ENCODE results near the gene ZBTB43.
"Not testable (repeated sequence)": the region's sequence is repeated elsewhere in the genome, so short reads cannot be mapped to it uniquely, and the experiment has no call there.

Gene ZBTB43

GRCh38 chr9:126791406-126792230 is 13.2 kb upstream of the ZBTB43 start:
- no peak for FAIRE-seq

GRCh38 chr9:126793686-126794417 is 11.0 kb upstream of the ZBTB43 start:
- FAIRE-seq: no peak

- no peak for FAIRE-seq
These were observed 10.4 kb upstream of the ZBTB43 start for GRCh38 chr9:126794441-126794840.

GRCh38 chr9:126796758-126797157 is 8.1 kb upstream of the ZBTB43 start:
- FAIRE-seq: no peak

GRCh38 chr9:126797903-126798302 is 6.9 kb upstream of the ZBTB43 start:
- FAIRE-seq: no peak

- no peak for FAIRE-seq
These were observed 5.8 kb upstream of the ZBTB43 start for GRCh38 chr9:126799034-126799433.

- no peak for FAIRE-seq
These were observed 2.4 kb upstream of the ZBTB43 start for GRCh38 chr9:126802318-126803059.

GRCh38 chr9:126804198-126804695 is 593 bp upstream of the ZBTB43 start:
- FAIRE-seq: no peak

- FAIRE-seq: no peak
These were observed 868 bp downstream of the ZBTB43 start for GRCh38 chr9:126805554-126806262.

- FAIRE-seq: no peak
These were observed 1.5 kb downstream of the ZBTB43 start for GRCh38 chr9:126806336-126806735.

GRCh38 chr9:126809068-126809467 is 4.2 kb downstream of the ZBTB43 start:
- no peak for FAIRE-seq

- FAIRE-seq: not testable (repeated sequence)
These were observed 5.4 kb downstream of the ZBTB43 start for GRCh38 chr9:126810221-126810620.

GRCh38 chr9:126813072-126813471 is 8.2 kb downstream of the ZBTB43 start:
- no peak for FAIRE-seq

GRCh38 chr9:126814091-126814490 is 9.3 kb downstream of the ZBTB43 start:
- peak; percentile 23 for FAIRE-seq

GRCh38 chr9:126817615-126818014 is 12.8 kb downstream of the ZBTB43 start:
- not testable (repeated sequence) for FAIRE-seq

- FAIRE-seq: no peak
These were observed 13.6 kb downstream of the ZBTB43 start for GRCh38 chr9:126818482-126818881.

GRCh38 chr9:126819482-126819881 is 14.6 kb downstream of the ZBTB43 start:
- no peak for FAIRE-seq

- no peak for FAIRE-seq
These were observed 17.4 kb downstream of the ZBTB43 start for GRCh38 chr9:126822278-126822677.

- no peak for FAIRE-seq
These were observed 18.0 kb downstream of the ZBTB43 start for GRCh38 chr9:126822873-126823272.

GRCh38 chr9:126824052-126824451 is 19.2 kb downstream of the ZBTB43 start:
- FAIRE-seq: not testable (repeated sequence)

GRCh38 chr9:126827227-126827626 is 22.4 kb downstream of the ZBTB43 start:
- FAIRE-seq: no peak

- FAIRE-seq: no peak
These were observed 24.2 kb downstream of the ZBTB43 start for GRCh38 chr9:126829035-126829434.

- no peak for FAIRE-seq
These were observed 26.0 kb downstream of the ZBTB43 start for GRCh38 chr9:126830827-126831226.

Data from TTC549 (cell line).